Measurements from ENCODE around the gene MUC13. TPM values are rescaled to one million over a fixed set of nuclear protein-coding genes. Genes with fewer than 3 reads are reported as not detected.

Gene MUC13
- total RNA-seq, 1 experiment from 2014 or later = not detected

DNA sequence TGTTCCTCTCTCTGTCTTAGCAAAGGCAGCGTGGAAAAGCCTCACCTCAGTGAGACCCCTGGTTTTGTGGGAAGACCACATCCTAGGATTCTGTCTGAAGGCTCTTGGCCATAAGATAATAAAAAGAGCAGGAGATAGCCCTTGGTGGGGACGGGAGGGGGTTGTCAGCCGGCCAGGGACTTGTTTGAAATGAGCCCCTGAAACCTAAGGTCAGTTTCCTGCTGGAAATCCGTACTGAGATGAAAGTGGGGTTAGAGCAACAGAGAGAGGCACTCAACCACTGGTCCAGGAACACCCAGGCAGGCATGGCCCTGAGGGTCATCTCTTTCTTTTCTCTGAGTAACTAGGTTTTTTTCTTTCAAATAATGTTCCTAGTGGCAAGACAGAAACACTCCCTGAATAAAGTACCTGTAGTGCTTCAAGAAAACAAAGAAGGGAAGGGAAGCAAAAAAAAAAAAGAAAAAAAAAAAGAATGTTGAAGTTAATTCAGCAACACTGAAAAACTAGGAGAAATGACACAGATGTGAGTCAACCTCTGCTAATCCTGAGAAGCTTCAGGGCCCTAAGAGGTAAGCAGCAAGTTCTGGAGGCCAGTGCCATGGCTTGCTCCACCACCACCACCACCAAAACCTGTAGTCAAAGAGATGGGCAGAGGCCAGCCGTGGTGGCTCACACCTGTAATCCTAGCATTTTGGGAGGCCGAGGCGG is 50.6 kb downstream of the MUC13 start:
- CTCF ChIA-PET = interaction anchor here (0.8 to 1.6 kb wide), 3 partner anchors 57 to 1093 kb away, joined by 3 to 7 read pairs (median 4); no protein-coding TSS in a partner anchor
- TF ChIP-seq, protein P1, sequence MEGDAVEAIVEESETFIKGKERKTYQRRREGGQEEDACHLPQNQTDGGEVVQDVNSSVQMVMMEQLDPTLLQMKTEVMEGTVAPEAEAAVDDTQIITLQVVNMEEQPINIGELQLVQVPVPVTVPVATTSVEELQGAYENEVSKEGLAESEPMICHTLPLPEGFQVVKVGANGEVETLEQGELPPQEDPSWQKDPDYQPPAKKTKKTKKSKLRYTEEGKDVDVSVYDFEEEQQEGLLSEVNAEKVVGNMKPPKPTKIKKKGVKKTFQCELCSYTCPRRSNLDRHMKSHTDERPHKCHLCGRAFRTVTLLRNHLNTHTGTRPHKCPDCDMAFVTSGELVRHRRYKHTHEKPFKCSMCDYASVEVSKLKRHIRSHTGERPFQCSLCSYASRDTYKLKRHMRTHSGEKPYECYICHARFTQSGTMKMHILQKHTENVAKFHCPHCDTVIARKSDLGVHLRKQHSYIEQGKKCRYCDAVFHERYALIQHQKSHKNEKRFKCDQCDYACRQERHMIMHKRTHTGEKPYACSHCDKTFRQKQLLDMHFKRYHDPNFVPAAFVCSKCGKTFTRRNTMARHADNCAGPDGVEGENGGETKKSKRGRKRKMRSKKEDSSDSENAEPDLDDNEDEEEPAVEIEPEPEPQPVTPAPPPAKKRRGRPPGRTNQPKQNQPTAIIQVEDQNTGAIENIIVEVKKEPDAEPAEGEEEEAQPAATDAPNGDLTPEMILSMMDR (IDR thresholded peaks at IDR 0.05; ENCODE audit: unreplicated experiment) = no peak
- Mint-ChIP-seq H3K9me3 (ENCODE audit: unreplicated experiment) (no peaks in the 10 kb centered on the region), H3K4me3 (ENCODE audit: unreplicated experiment) (peak overlapping the region; percentile 47), H3K27me3 (ENCODE audit: insufficient read depth, unreplicated experiment) (no peaks in the 10 kb centered on the region), H3K4me1 (ENCODE audit: insufficient read depth, unreplicated experiment) (peaks cover 43% of the 10 kb centered on the region), H3K36me3 (ENCODE audit: insufficient read depth, unreplicated experiment) (no peaks in the 10 kb centered on the region), H3K27ac (ENCODE audit: low read depth, unreplicated experiment) (peak overlapping the region; percentile 75)
- peak; percentile 28 for DNase-seq (ENCODE audit: unreplicated experiment)
- POLR2A ChIA-PET = interaction anchor here (1.3 to 1.7 kb wide), 2 partner anchors 10 to 97 kb away, joined by 8 read pairs; no protein-coding TSS in a partner anchor
- no TSS peak for BruUV-seq (replicated peaks)
- intact Hi-C loops (cut with micrococcal nuclease) = no loop called here

- H3K27ac Mint-ChIP-seq (ENCODE audit: low read depth, unreplicated experiment) = peak overlapping the region; percentile 75
- TF ChIP-seq, protein P1 (IDR thresholded peaks at IDR 0.05; ENCODE audit: unreplicated experiment) = no peak
- intact Hi-C loops (cut with micrococcal nuclease) = no loop called here
- H3K9me3 Mint-ChIP-seq (ENCODE audit: unreplicated experiment) = no peaks in the 10 kb centered on the region
- no peaks in the 10 kb centered on the region for H3K27me3 Mint-ChIP-seq (ENCODE audit: insufficient read depth, unreplicated experiment)
- POLR2A ChIA-PET = no interaction called here
- no peak overlapping the region for H3K4me3 Mint-ChIP-seq (ENCODE audit: unreplicated experiment)
- H3K36me3 Mint-ChIP-seq (ENCODE audit: insufficient read depth, unreplicated experiment) = no peaks in the 10 kb centered on the region
- DNase-seq (ENCODE audit: unreplicated experiment) = no peak
- CTCF ChIA-PET = interaction anchor here (0.6 to 1.3 kb wide), 4 partner anchors 48 to 122 kb away, joined by 3 to 4 read pairs (median 3); no protein-coding TSS in a partner anchor
- BruUV-seq (replicated peaks) = no TSS peak
- H3K4me1 Mint-ChIP-seq (ENCODE audit: insufficient read depth, unreplicated experiment) = peaks cover 46% of the 10 kb centered on the region
These were observed 51.5 kb downstream of the MUC13 start for GRCh38 chr3:124882816-124883747.

- intact Hi-C loops (cut with micrococcal nuclease) = no loop called here
- no TSS peak for BruUV-seq (replicated peaks)
- H3K27me3 Mint-ChIP-seq (ENCODE audit: insufficient read depth, unreplicated experiment) = no peaks in the 10 kb centered on the region
- H3K36me3 Mint-ChIP-seq (ENCODE audit: insufficient read depth, unreplicated experiment) = no peaks in the 10 kb centered on the region
- peak overlapping the region; percentile 36 for H3K27ac Mint-ChIP-seq (ENCODE audit: low read depth, unreplicated experiment)
- H3K4me1 Mint-ChIP-seq (ENCODE audit: insufficient read depth, unreplicated experiment) = peaks cover 46% of the 10 kb centered on the region
- no peak for DNase-seq (ENCODE audit: unreplicated experiment)
- ChIA-PET CTCF (interaction anchor here (0.7 to 1.3 kb wide), 2 partner anchors 95 to 121 kb away, joined by 3 to 4 read pairs; no protein-coding TSS in a partner anchor), POLR2A (no interaction called here)
- TF ChIP-seq, protein P1 (IDR thresholded peaks at IDR 0.05; ENCODE audit: unreplicated experiment) = no peak
- H3K9me3 Mint-ChIP-seq (ENCODE audit: unreplicated experiment) = no peaks in the 10 kb centered on the region
- no peak overlapping the region for H3K4me3 Mint-ChIP-seq (ENCODE audit: unreplicated experiment)
These were observed 52.4 kb downstream of the MUC13 start for GRCh38 chr3:124881976-124882697.
